Mucosa of rectum (tissue), 2 donors: ENCODE results near the gene TPD52L2.
"Not testable (repeated sequence)": the region's sequence is repeated elsewhere in the genome, so short reads cannot be mapped to it uniquely, and the experiment has no call there.

Experiments used
- H3K27ac ChIP-seq, 2 donors: one replicate each; pipeline ENCODE4 v1.7.0; 2013; ENCODE audit warnings: inconsistent platforms in 2 of 2, low read depth in 2 of 2, low read length in 2 of 2
- H3K27me3 ChIP-seq, 2 donors: one replicate each; pipeline ENCODE4 v1.7.0; 2013; ENCODE audit warnings: low read length in 2 of 2; ENCODE audit not compliant: control insufficient read depth in 2 of 2, insufficient read depth in 2 of 2
- H3K36me3 ChIP-seq, 2 donors: one replicate each; pipeline ENCODE4 v1.7.0; 2013; ENCODE audit warnings: low read length in 2 of 2; ENCODE audit not compliant: control insufficient read depth in 2 of 2, insufficient read depth in 2 of 2
- H3K4me1 ChIP-seq, 2 donors: one replicate each; pipeline ENCODE4 v1.7.0; 2013; ENCODE audit warnings: low read length in 2 of 2, mild to moderate bottlenecking in 1 of 2; ENCODE audit not compliant: control insufficient read depth in 2 of 2, insufficient read depth in 2 of 2
- H3K4me3 ChIP-seq, 2 donors: one replicate each; pipeline ENCODE4 v1.7.0; 2013; ENCODE audit warnings: low read length in 2 of 2
- H3K9ac ChIP-seq, 2 donors: one replicate each; pipeline ENCODE4 v1.7.0; 2013; ENCODE audit warnings: low read length in 2 of 2, low read depth in 1 of 2, mild to moderate bottlenecking in 1 of 2
- H3K9me3 ChIP-seq, 2 donors: one replicate each; pipeline ENCODE4 v1.7.0; 2013; ENCODE audit warnings: low read length in 2 of 2; ENCODE audit not compliant: control insufficient read depth in 2 of 2
- donor health status: healthy.
- donor health status: Normal muscosa, but diverticular disease.

The TPD52L2 gene

GRCh38 chr20:63846128-63846771, 18.8 kb upstream of the TPD52L2 start:
- Histone ChIP-seq H3K9ac (peak overlapping the region in 1 of 2 donors; percentile 51), H3K36me3 (no peaks in the 10 kb centered on the region), H3K9me3 (no peaks in the 10 kb centered on the region), H3K27ac (peak overlapping the region in 1 of 2 donors; percentile 16), H3K27me3 (peaks cover 21 to 29% of the 10 kb centered on the region in 2 donors), H3K4me1 (peaks cover 4 to 7% of the 10 kb centered on the region in 2 donors), H3K4me3 (no peak overlapping the region)

- Histone ChIP-seq H3K4me1 (peaks cover 4 to 7% of the 10 kb centered on the region in 2 donors), H3K27ac (peak overlapping the region in 1 of 2 donors; percentile 2), H3K9me3 (no peaks in the 10 kb centered on the region), H3K27me3 (peaks cover 21 to 29% of the 10 kb centered on the region in 2 donors), H3K4me3 (no peak overlapping the region), H3K9ac (no peak overlapping the region), H3K36me3 (no peaks in the 10 kb centered on the region)
Measured at GRCh38 chr20:63846888-63847236, 18.2 kb upstream of the TPD52L2 start.

GRCh38 chr20:63847237-63848002, 17.6 kb upstream of the TPD52L2 start:
- peaks cover 4 to 7% of the 10 kb centered on the region in 2 donors for H3K4me1 ChIP-seq
- H3K27ac ChIP-seq, result no peak overlapping the region
- H3K36me3 ChIP-seq, result no peaks in the 10 kb centered on the region
- no peak overlapping the region for H3K9ac ChIP-seq
- H3K27me3 ChIP-seq, result peaks cover 21 to 29% of the 10 kb centered on the region in 2 donors
- H3K4me3 ChIP-seq, result no peak overlapping the region
- H3K9me3 ChIP-seq, result no peaks in the 10 kb centered on the region

GRCh38 chr20:63848003-63848911, 16.8 kb upstream of the TPD52L2 start:
- Histone ChIP-seq H3K4me1 (peaks cover 4 to 7% of the 10 kb centered on the region in 2 donors), H3K4me3 (no peak overlapping the region), H3K9me3 (no peaks in the 10 kb centered on the region), H3K9ac (no peak overlapping the region), H3K27ac (no peak overlapping the region), H3K27me3 (peaks cover 18 to 28% of the 10 kb centered on the region in 2 donors), H3K36me3 (no peaks in the 10 kb centered on the region)

GRCh38 chr20:63850689-63851547, 14.2 kb upstream of the TPD52L2 start:
- Histone ChIP-seq H3K36me3 (no peaks in the 10 kb centered on the region), H3K9ac (no peak overlapping the region), H3K4me3 (no peak overlapping the region), H3K27ac (peak overlapping the region in 1 of 2 donors; percentile 11), H3K4me1 (peaks cover 15% of the 10 kb centered on the region in 2 donors), H3K9me3 (no peaks in the 10 kb centered on the region), H3K27me3 (peaks cover 14 to 16% of the 10 kb centered on the region in 2 donors)

- not testable (repeated sequence) for H3K4me3 ChIP-seq, H3K9me3 ChIP-seq, H3K9ac ChIP-seq, H3K36me3 ChIP-seq
- Histone ChIP-seq H3K27me3 (peaks cover 13 to 16% of the 10 kb centered on the region in 2 donors), H3K4me1 (peaks cover 13 to 15% of the 10 kb centered on the region in 2 donors), H3K27ac (peak overlapping the region in 1 of 2 donors; percentile 11)
Measured at GRCh38 chr20:63851548-63851943, 13.5 kb upstream of the TPD52L2 start.

- Histone ChIP-seq H3K4me1 (peaks cover 20 to 22% of the 10 kb centered on the region in 2 donors), H3K27ac (peak overlapping the region in 1 of 2 donors; percentile 65), H3K27me3 (peaks cover 10 to 21% of the 10 kb centered on the region in 2 donors)
- not testable (repeated sequence) for H3K9me3 ChIP-seq, H3K4me3 ChIP-seq, H3K9ac ChIP-seq, H3K36me3 ChIP-seq
Measured at GRCh38 chr20:63853733-63854068, 11.4 kb upstream of the TPD52L2 start.

GRCh38 chr20:63854069-63854765, 10.9 kb upstream of the TPD52L2 start:
- Histone ChIP-seq H3K27me3 (peaks cover 10 to 21% of the 10 kb centered on the region in 2 donors), H3K36me3 (no peaks in the 10 kb centered on the region), H3K4me1 (peaks cover 21 to 23% of the 10 kb centered on the region in 2 donors), H3K9ac (peak overlapping the region in 1 of 2 donors; percentile 56), H3K4me3 (no peak overlapping the region), H3K27ac (peak overlapping the region; percentile 56 to 65), H3K9me3 (no peaks in the 10 kb centered on the region)
